Measurements from ENCODE around the gene USH1G. TPM values are rescaled to one million over a fixed set of nuclear protein-coding genes. Genes with fewer than 3 reads are reported as not detected.
A peak's percentile ranks its signal among the peaks of the same experiment; 100 is the strongest.
"Not testable (repeated sequence)": the region's sequence is repeated elsewhere in the genome, so short reads cannot be mapped to it uniquely, and the experiment has no call there.

USH1G gene
- not detected for total RNA-seq
- long read RNA-seq = 0 reads

- TF ChIP-seq CTCF (IDR thresholded peaks at IDR 0.05; ENCODE audit: borderline replicate concordance) = no peak
- Histone ChIP-seq H3K27me3 (ENCODE audit: low read depth) (peaks cover 100% of the 10 kb centered on the region), H3K4me1 (peaks cover 26% of the 10 kb centered on the region), H3K27ac (replicated peaks) (no peak within 1 kb of the TSS), H3K9me3 (replicated peaks) (no peaks in the 10 kb centered on the region), H3K4me3 (peak within 1 kb of the TSS; percentile 53), H3K36me3 (no peaks in the 10 kb centered on the region)
- intact Hi-C loops (cut with micrococcal nuclease) = no loop called here
- no peak for DNase-seq
These were observed at the start of gene USH1G for GRCh38 chr17:74922694-74923537. USH1G (minus strand) TSS chr17:74923255; CDS start chr17:74923073, 182 bp downstream.

- intact Hi-C loops (cut with micrococcal nuclease) = no loop called here
- peak; percentile 60 for DNase-seq
- peaks cover 27% of the 10 kb centered on the region for H3K27me3 ChIP-seq (ENCODE audit: low read depth)
- no peaks in the 10 kb centered on the region for H3K36me3 ChIP-seq
- H3K9me3 ChIP-seq (replicated peaks) = no peaks in the 10 kb centered on the region
- peak within 1 kb of the TSS; percentile 82 for H3K27ac ChIP-seq (replicated peaks)
- no peak for TF ChIP-seq CTCF (IDR thresholded peaks at IDR 0.05; ENCODE audit: borderline replicate concordance)
- peak within 1 kb of the TSS; percentile 86 for H3K4me3 ChIP-seq
- peaks cover 40% of the 10 kb centered on the region for H3K4me1 ChIP-seq
These were observed 49.3 kb upstream of the USH1G start, which contains the start of gene HID1 for GRCh38 chr17:74972107-74972972. HID1 (minus strand) TSS chr17:74972759; CDS start chr17:74972656, 103 bp downstream.

GRCh38 chr17:74971842-74972106 is 48.7 kb upstream of the USH1G start:
- H3K4me1 ChIP-seq = peaks cover 40% of the 10 kb centered on the region
- intact Hi-C loops (cut with micrococcal nuclease) = no loop called here

GRCh38 chr17:74971069-74971841 is 48.2 kb upstream of the USH1G start:
- Histone ChIP-seq H3K9me3 (replicated peaks) (no peaks in the 10 kb centered on the region), H3K27ac (replicated peaks) (peak overlapping the region; percentile 82), H3K4me1 (peaks cover 40% of the 10 kb centered on the region), H3K4me3 (peak overlapping the region; percentile 86), H3K36me3 (no peaks in the 10 kb centered on the region), H3K27me3 (ENCODE audit: low read depth) (peaks cover 27% of the 10 kb centered on the region)
- TF ChIP-seq CTCF (IDR thresholded peaks at IDR 0.05; ENCODE audit: borderline replicate concordance) = no peak
- no peak for DNase-seq
- intact Hi-C loops (cut with micrococcal nuclease) = no loop called here

More at GRCh38 chr17:74971842-74972106, 48.7 kb upstream of the USH1G start:
- no peak for DNase-seq
- H3K9me3 ChIP-seq (replicated peaks) = no peaks in the 10 kb centered on the region
- no peak for TF ChIP-seq CTCF (IDR thresholded peaks at IDR 0.05; ENCODE audit: borderline replicate concordance)
- H3K27me3 ChIP-seq (ENCODE audit: low read depth) = peaks cover 27% of the 10 kb centered on the region
- H3K36me3 ChIP-seq = no peaks in the 10 kb centered on the region
- peak overlapping the region; percentile 86 for H3K4me3 ChIP-seq
- H3K27ac ChIP-seq (replicated peaks) = peak overlapping the region; percentile 82

GRCh38 chr17:74970395-74970794 is 47.3 kb upstream of the USH1G start:
- Histone ChIP-seq H3K36me3 (no peaks in the 10 kb centered on the region), H3K27me3 (ENCODE audit: low read depth) (peaks cover 26% of the 10 kb centered on the region), H3K27ac (replicated peaks) (peak overlapping the region; percentile 82), H3K4me1 (peaks cover 40% of the 10 kb centered on the region), H3K9me3 (replicated peaks) (no peaks in the 10 kb centered on the region), H3K4me3 (peak overlapping the region; percentile 86)
- peak; percentile 26 for DNase-seq
- intact Hi-C loops (cut with micrococcal nuclease) = no loop called here
- TF ChIP-seq CTCF (IDR thresholded peaks at IDR 0.05; ENCODE audit: borderline replicate concordance) = no peak

- H3K36me3 ChIP-seq; intact Hi-C loops (cut with micrococcal nuclease); DNase-seq; H3K9me3 ChIP-seq (replicated peaks); H3K4me3 ChIP-seq: not testable (repeated sequence)
- Histone ChIP-seq H3K27me3 (ENCODE audit: low read depth) (peaks cover 17% of the 10 kb centered on the region), H3K4me1 (peaks cover 40% of the 10 kb centered on the region), H3K27ac (replicated peaks) (peak overlapping the region; percentile 82)
These were observed 46.4 kb upstream of the USH1G start for GRCh38 chr17:74969501-74969900.

All from left ventricle myocardium inferior (tissue), 1 donor.